A549 (cell line): ENCODE measurements around the gene ANXA10. TPM values are rescaled to one million over a fixed set of nuclear protein-coding genes. Genes with fewer than 3 reads are reported as not detected.
"Not testable (repeated sequence)": the region's sequence is repeated elsewhere in the genome, so short reads cannot be mapped to it uniquely, and the experiment has no call there.

Source experiments
- ATAC-seq, 2 experiments: fragments of 200-7000 bp in 1 of 2; fragments of >200 bp in 1 of 2; cut with Nextera tagmentation in 1 of 2; cut with Tn5 transposase in 1 of 2; 3 replicates each; pipeline versions ENCODE4 v1.8.0 to v1.9.1; 2018 to 2020; ENCODE audit warnings: mild to moderate bottlenecking in 1 of 2, moderate library complexity in 1 of 2
- CTCF ChIA-PET: fragments of 300-600 bp; sonication (Branson Sonifier 250); formaldehyde crosslinking; extraction: SDS; loops from one replicate; lab custom pipeline; 2021; ENCODE audit warnings: antibody characterized with exemption, inconsistent platforms; lab: Yijun Ruan, JAX
- POLR2A ChIA-PET: fragments of 350-600 bp; formaldehyde crosslinking; extraction: SDS; loops from one replicate; lab custom pipeline; 2021; ENCODE audit warnings: antibody characterized with exemption, inconsistent platforms; lab: Yijun Ruan, JAX
- DNase-seq, 2 experiments: peaks; one replicate each; pipeline versions ENCODE4 v3.0.0 to v3.0.0-alpha.2; 2011 to 2016; ENCODE audit warnings: low read depth in 1 of 2, low spot score in 1 of 2
- FAIRE-seq: peaks from 2 replicates; lab custom pipeline; 2011; peaks lifted over from hg19 to GRCh38; lab: Jason Lieb, UNC
- H3K27ac ChIP-seq, 2 experiments: fragments of >200 bp; sonication (Bioruptor Twin); formaldehyde crosslinking; 3 replicates each; pipeline ENCODE4 v1.5.1; 2016 to 2017
- H3K4me1 ChIP-seq: fragments of >200 bp; sonication (Bioruptor Twin); formaldehyde crosslinking; 3 replicates; pipeline ENCODE4 v1.6.1; 2016
- H3K4me2 ChIP-seq: fragments of >200 bp; sonication (Bioruptor Twin); formaldehyde crosslinking; 3 replicates; pipeline ENCODE4 v1.6.1; 2016
- H3K4me3 ChIP-seq: fragments of >200 bp; sonication (Bioruptor Twin); formaldehyde crosslinking; 3 replicates; pipeline ENCODE4 v1.5.1; 2016
- H3K9me3 ChIP-seq: fragments of >200 bp; sonication (Bioruptor Twin); formaldehyde crosslinking; 3 replicates; pipeline ENCODE4 v1.6.1; 2016
- CBX2 ChIP-seq: fragments of 200-600 bp; sonication (generic); IDR thresholded peaks from 2 replicates; pipeline ENCODE4 v1.6.1; 2016; ENCODE audit warnings: low read depth, mild to moderate bottlenecking, borderline replicate concordance
- CBX8 ChIP-seq: fragments of 200-600 bp; sonication (generic); IDR thresholded peaks from 2 replicates; pipeline ENCODE4 v1.6.1; 2016
- CHD4 ChIP-seq: fragments of 200-600 bp; sonication (generic); IDR thresholded peaks from 2 replicates; pipeline ENCODE4 v1.6.1; 2016; ENCODE audit warnings: antibody characterized with exemption, mild to moderate bottlenecking, borderline replicate concordance
- ESRRA ChIP-seq: fragments of 150-350 bp; IDR thresholded peaks from 2 replicates; pipeline ENCODE4 v1.6.1; 2014; ENCODE audit warnings: mild to moderate bottlenecking, low read length, borderline replicate concordance
- HDAC2 ChIP-seq: fragments of 200-600 bp; sonication (generic); IDR thresholded peaks from 2 replicates; pipeline ENCODE4 v1.6.1; 2016
- HEYL ChIP-seq: fragments of 250-450 bp; sonication (Bioruptor Pico); IDR thresholded peaks from 2 replicates; pipeline ENCODE4 v1.8.0; 2021; ENCODE audit warnings: mild to moderate bottlenecking, moderate library complexity
- HOXA7 ChIP-seq: fragments of 250-450 bp; sonication (Bioruptor Pico); IDR thresholded peaks from 2 replicates; pipeline ENCODE4 v1.5.0; 2020; ENCODE audit warnings: mild to moderate bottlenecking, moderate library complexity
- JUNB ChIP-seq: fragments of >200 bp; sonication (Bioruptor Twin); formaldehyde crosslinking; IDR thresholded peaks from 2 replicates; pipeline ENCODE4 v1.6.1; 2016
- KDM1A ChIP-seq: fragments of 200-600 bp; sonication (generic); IDR thresholded peaks from 2 replicates; pipeline ENCODE4 v1.6.1; 2016; ENCODE audit warnings: low read depth, mild to moderate bottlenecking
- MAFK ChIP-seq: fragments of 450-650 bp; IDR thresholded peaks from 2 replicates; pipeline ENCODE4 v1.6.1; 2014; ENCODE audit not compliant: partially characterized antibody
- POLR2AphosphoS2 ChIP-seq: conservative IDR thresholded peaks from 2 replicates; pipeline ENCODE4 v1.6.1; 2012; ENCODE audit warnings: low read length, improper control_type of control experiment, inconsistent platforms
- RCOR1 ChIP-seq: fragments of 150-350 bp; IDR thresholded peaks from 2 replicates; pipeline ENCODE4 v1.6.1; 2014; ENCODE audit warnings: antibody characterized with exemption, low read length, low read depth
- TP53 ChIP-seq: fragments of 250-450 bp; sonication (Bioruptor Pico); IDR thresholded peaks from 2 replicates; pipeline ENCODE4 v1.5.0; 2021; ENCODE audit warnings: mild to moderate bottlenecking, moderate library complexity
- ZFP36 ChIP-seq: fragments of 450-650 bp; IDR thresholded peaks from 2 replicates; pipeline ENCODE4 v1.6.1; 2014; ENCODE audit warnings: borderline replicate concordance; ENCODE audit not compliant: partially characterized antibody
- ZSCAN20 ChIP-seq: fragments of 250-450 bp; sonication (Bioruptor Pico); IDR thresholded peaks from 2 replicates; pipeline ENCODE4 v1.8.0; 2022; ENCODE audit warnings: mild to moderate bottlenecking, moderate library complexity
- WGBS: methylation state at CpG from one replicate; pipeline ENCODE4 v1.1.6; 2017; ENCODE audit errors: missing lambda C conversion rate; 5-methylcytosine and 5-hydroxymethylcytosine counted together
- polyA plus RNA-seq, 4 experiments: library from polyadenylated mRNA; depleted of rRNA in 3 of 4; stranded (reverse); fragments of >200 nt; fragmentation: RNase III in 1 of 4; extraction: RNeasy Plus Mini Kit Qiagen cat#74134 plus additional on column Dnase treatment in 1 of 4; gene quantifications; 2 replicates in 3 of 4; 3 replicates in 1 of 4; pipeline ENCODE4 v1.2.3, GENCODE V29; 2011 to 2017
- TF ChIP-seq, protein P1 (sequence below): IDR thresholded peaks from 2 replicates; pipeline ENCODE4 v1.6.1; 2012; ENCODE audit warnings: low read depth, borderline replicate concordance
- TF ChIP-seq, protein P2 (sequence below): IDR thresholded peaks from 2 replicates; pipeline ENCODE4 v1.6.1; 2012
- TF ChIP-seq, protein P3 (sequence below): fragments of 450-650 bp; IDR thresholded peaks from 2 replicates; pipeline ENCODE4 v1.6.1; 2014; ENCODE audit warnings: antibody characterized with exemption

Gene ANXA10
- polyA plus RNA-seq, 2 of the 4 experiments (the other 2 are of a cell fraction), result 1.7 to 4.0 TPM

DNA sequence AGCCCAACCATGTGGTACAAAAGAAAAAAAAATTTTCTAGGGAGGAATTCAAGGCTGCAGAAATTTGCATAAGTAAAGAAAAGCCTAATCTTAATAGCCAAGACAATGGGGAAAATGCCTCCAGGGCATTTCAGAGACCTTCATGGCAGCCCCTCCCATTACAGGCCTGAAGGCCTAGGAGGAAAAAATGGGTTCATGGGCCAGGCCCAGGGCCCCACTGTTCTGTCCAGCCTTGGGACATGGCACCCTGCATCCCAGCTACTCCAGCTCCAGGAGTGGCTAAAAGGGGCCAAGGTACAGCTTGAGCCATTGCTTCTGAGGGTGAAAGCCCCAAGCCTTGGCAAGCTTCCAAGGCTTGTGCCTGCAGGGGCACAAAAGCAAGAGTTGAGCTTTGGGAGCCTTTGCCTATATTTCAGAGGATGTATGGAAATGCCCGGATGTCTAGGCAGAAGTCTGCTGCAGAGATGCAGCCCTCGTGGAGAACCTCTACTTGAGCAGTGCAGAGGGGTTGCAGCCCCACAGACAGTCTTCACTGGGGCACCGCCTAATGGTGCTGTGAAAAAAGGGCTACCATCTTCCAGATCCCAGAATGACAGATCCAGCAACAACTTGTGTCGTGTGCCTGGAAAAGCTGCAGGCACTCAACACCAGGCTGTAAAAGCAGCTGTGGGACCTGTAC, 111.0 kb downstream of the ANXA10 start:
- WGBS, result 66% methylated on average over 4 of the region's 4 CpGs
- CTCF ChIA-PET, result no interaction called here
- POLR2A ChIA-PET, result no interaction called here
- ATAC-seq (no peak), DNase-seq (no peak), FAIRE-seq (no peak)
- Histone ChIP-seq H3K4me1 (peaks cover 10% of the 10 kb centered on the region; the same call in 2 of the 3 replicates), H3K27ac (no peak overlapping the region), H3K4me3 (no peak overlapping the region), H3K9me3 (peaks cover 13% of the 10 kb centered on the region), H3K4me2 (no peak overlapping the region)
- TF ChIP-seq ZFP36, result peak; percentile 78
- no peak for TF ChIP-seq MAFK
- TF ChIP-seq, protein P1, sequence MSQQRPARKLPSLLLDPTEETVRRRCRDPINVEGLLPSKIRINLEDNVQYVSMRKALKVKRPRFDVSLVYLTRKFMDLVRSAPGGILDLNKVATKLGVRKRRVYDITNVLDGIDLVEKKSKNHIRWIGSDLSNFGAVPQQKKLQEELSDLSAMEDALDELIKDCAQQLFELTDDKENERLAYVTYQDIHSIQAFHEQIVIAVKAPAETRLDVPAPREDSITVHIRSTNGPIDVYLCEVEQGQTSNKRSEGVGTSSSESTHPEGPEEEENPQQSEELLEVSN, result no peak
- no peak for TF ChIP-seq POLR2AphosphoS2
- TF ChIP-seq RCOR1, result no peak
- TF ChIP-seq JUNB, result no peak
- TF ChIP-seq, protein P2, sequence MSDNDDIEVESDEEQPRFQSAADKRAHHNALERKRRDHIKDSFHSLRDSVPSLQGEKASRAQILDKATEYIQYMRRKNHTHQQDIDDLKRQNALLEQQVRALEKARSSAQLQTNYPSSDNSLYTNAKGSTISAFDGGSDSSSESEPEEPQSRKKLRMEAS, result no peak

DNA sequence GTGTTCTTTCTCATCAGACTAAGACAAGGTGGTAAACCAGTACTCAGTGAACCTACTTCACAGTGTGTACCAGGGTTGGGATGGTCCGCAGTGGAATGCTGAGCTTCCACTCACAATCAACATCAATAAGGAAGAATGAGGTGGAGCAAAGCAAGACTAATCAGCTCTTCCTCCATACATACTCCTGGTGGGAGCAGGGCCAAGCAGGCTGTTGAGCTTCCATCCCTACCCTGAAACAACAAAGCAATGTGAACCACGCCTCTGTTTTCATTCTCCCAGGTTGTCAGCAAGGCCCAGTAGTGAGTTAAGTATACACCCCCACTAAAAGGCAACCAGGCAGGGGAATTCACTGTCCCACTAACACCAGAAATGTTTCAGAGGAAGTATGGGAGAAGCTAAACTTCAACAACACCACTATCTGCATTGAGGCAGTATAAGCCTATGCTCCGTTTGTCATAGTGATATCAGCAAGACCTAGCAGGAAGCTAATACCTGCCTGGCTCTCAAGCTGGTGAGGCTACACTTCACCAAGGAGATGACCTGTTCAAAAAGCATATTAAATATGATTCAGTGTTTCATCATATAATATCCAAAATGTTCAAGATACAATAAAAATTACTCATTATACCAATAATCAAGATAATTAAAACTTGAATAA, 116.7 kb downstream of the ANXA10 start:
- TF ChIP-seq, protein P3, sequence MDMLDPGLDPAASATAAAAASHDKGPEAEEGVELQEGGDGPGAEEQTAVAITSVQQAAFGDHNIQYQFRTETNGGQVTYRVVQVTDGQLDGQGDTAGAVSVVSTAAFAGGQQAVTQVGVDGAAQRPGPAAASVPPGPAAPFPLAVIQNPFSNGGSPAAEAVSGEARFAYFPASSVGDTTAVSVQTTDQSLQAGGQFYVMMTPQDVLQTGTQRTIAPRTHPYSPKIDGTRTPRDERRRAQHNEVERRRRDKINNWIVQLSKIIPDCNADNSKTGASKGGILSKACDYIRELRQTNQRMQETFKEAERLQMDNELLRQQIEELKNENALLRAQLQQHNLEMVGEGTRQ, result no peak
- TF ChIP-seq ZSCAN20 (CRISPR knock-in tag) (no peak), HDAC2 (no peak)
- no peaks in the 10 kb centered on the region for H3K4me1 ChIP-seq
- no peak overlapping the region for H3K27ac ChIP-seq
- POLR2A ChIA-PET, result no interaction called here
- no peak overlapping the region for H3K4me2 ChIP-seq
- DNase-seq (no peak), FAIRE-seq (no peak), ATAC-seq (no peak)
- CTCF ChIA-PET, result no interaction called here
- H3K4me3 ChIP-seq, result no peak overlapping the region
- WGBS, result 73% methylated on average over 3 of the region's 3 CpGs
- H3K9me3 ChIP-seq, result no peaks in the 10 kb centered on the region

DNA sequence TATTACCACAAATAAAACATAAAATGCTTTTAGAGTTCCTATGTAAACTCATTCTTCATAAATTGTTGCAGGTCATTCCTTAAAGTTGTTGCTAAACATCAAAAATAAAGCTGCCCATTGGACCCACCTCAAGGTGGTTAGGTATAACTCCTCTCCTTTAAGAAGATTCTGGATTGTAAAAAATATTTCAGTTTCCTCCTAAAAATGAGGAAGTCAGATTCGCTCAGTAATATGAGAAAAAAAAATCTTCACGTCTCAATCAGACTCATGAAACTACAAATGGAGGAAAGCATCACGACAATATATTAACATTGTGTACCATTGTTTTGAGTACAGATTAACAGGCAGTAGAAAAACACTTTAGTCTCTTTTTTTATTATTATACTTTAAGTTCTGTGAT, 120.3 kb downstream of the ANXA10 start:
- ATAC-seq (no peak), DNase-seq (no peak), FAIRE-seq (no peak)
- 72% methylated on average over 3 of the region's 3 CpGs for WGBS
- H3K27ac ChIP-seq, result no peak overlapping the region
- H3K4me2 ChIP-seq, result no peak overlapping the region
- H3K9me3 ChIP-seq, result no peaks in the 10 kb centered on the region
- TF ChIP-seq JUNB (no peak), CHD4 (no peak), CBX8 (no peak), HEYL (CRISPR knock-in tag) (no peak), HOXA7 (CRISPR knock-in tag) (no peak), CBX2 (no peak), TP53 (no peak), KDM1A (no peak), ESRRA (no peak)
- TF ChIP-seq, protein P1, result no peak
- CTCF ChIA-PET, result no interaction called here
- POLR2A ChIA-PET, result no interaction called here
- H3K4me1 ChIP-seq, result no peaks in the 10 kb centered on the region
- no peak overlapping the region for H3K4me3 ChIP-seq

DNA sequence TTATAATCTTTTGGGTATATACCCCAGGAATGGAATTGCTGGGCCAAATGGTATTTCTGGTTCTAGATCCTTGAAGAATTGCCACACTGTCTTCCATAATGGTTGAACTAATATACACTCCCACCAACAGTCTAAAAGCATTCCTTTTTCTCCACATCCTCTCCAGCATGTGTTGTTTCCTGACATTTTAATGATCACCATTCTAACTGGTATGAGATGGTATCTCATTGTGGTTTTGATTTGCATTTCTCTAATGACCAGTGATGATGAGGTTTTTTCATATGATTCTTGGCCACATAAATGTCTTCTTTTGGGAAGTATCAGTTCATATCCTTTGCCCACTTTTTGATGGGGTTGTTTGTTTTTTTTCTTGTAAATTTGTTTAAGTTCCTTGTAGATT, 121.2 kb downstream of the ANXA10 start:
- DNase-seq, POLR2A ChIA-PET, H3K4me3 ChIP-seq, FAIRE-seq, H3K4me2 ChIP-seq, H3K27ac ChIP-seq, H3K9me3 ChIP-seq, H3K4me1 ChIP-seq, ATAC-seq, CTCF ChIA-PET: not testable (repeated sequence)
